Heart right ventricle (tissue), 16 donors: Measurements from ENCODE around the gene RAMP1. TPM values are rescaled to one million over a fixed set of nuclear protein-coding genes. Genes with fewer than 3 reads are reported as not detected.

ENCODE experiments used
- ATAC-seq, 8 donors: fragments of 200-7000 bp; cut with Tn5 transposase; one replicate each; pipeline ENCODE4 v1.9.1; 2020; ENCODE audit warnings: mild to moderate bottlenecking in 8 of 8, moderate library complexity in 8 of 8, moderate number of reproducible peaks in 1 of 8
- DNase-seq, 2 donors: peaks; one replicate each; pipeline ENCODE4 v3.0.0-alpha.2; 2020
- H3K27ac ChIP-seq, 10 donors: fragments of 200-600 bp; sonication (generic) in 2 of 10; one replicate each; pipeline versions ENCODE4 v1.5.0 to v1.8.0; 2020 to 2022; ENCODE audit warnings: mild to moderate bottlenecking in 3 of 10
- H3K27me3 ChIP-seq, 7 donors: fragments of 200-600 bp; one replicate each; pipeline ENCODE4 v1.8.0; 2021 to 2022; ENCODE audit warnings: mild to moderate bottlenecking in 2 of 7
- H3K36me3 ChIP-seq, 9 donors: fragments of 200-600 bp; sonication (generic) in 1 of 9; one replicate each; pipeline versions ENCODE4 v1.5.0 to v1.8.0; 2020 to 2022; ENCODE audit warnings: mild to moderate bottlenecking in 2 of 9
- H3K4me1 ChIP-seq, 9 donors: fragments of 200-600 bp; sonication (generic) in 1 of 9; one replicate each; pipeline versions ENCODE4 v1.5.0 to v1.8.0; 2020 to 2022; ENCODE audit warnings: mild to moderate bottlenecking in 4 of 9
- H3K4me3 ChIP-seq, 10 donors: fragments of 200-600 bp; sonication (generic) in 2 of 10; one replicate each; pipeline versions ENCODE4 v1.5.0 to v1.8.0; 2020 to 2022; ENCODE audit warnings: mild to moderate bottlenecking in 7 of 10, moderate library complexity in 2 of 10
- H3K9me3 ChIP-seq, 11 donors: fragments of 200-600 bp in 10 of 11; sonication (generic) in 2 of 11; one replicate each; pipeline versions ENCODE4 v1.5.0 to v1.8.0; 2013 to 2022; ENCODE audit warnings: mild to moderate bottlenecking in 2 of 11, control low read depth in 1 of 11, moderate library complexity in 1 of 11
- WGBS, 2 donors: extraction: QIAGEN DNeasy Blood & Tissue Kit; methylation state at CpG; one replicate each; pipeline ENCODE4 v1.1.7; 2013; ENCODE audit warnings: inconsistent platforms in 1 of 2; 5-methylcytosine and 5-hydroxymethylcytosine counted together
- intact Hi-C, 10 donors: fragments of 100-400 bp; cut with DNase I; formaldehyde crosslinking; loops; one replicate each; pipeline versions ENCODE4 v1.11.1 to v1.14.2; 2022
- polyA plus RNA-seq, 2 donors: library from polyadenylated mRNA; stranded (reverse); fragments of 200-250 nt; gene quantifications; one replicate each; pipeline ENCODE4 v1.2.3, GENCODE V29; 2013
- total RNA-seq, 10 donors: library from RNA; stranded (reverse); fragmentation: NEBNext Ultra II Directional in 3 of 10; extraction: Animal tissue kit (Norgen Biotek cat#: 25700) in 3 of 10; gene quantifications; one replicate each; pipeline versions ENCODE4 v1.2.1 to v1.2.4, GENCODE V29; 2021 to 2023
- TF ChIP-seq, protein P1 (sequence below), 9 donors: fragments of 200-600 bp; sonication (generic) in 2 of 9; IDR thresholded peaks; one replicate each; pipeline versions ENCODE4 v1.5.0 to v1.8.0; 2021 to 2022; ENCODE audit warnings: antibody characterized with exemption in 9 of 9, mild to moderate bottlenecking in 5 of 9, moderate library complexity in 1 of 9
- donor health status: Arrhythmogenic right ventricular cardiomyopathy.
- donor health status: ischemic (EF 13 %, LVEDD 7.1; RV severe dilation, severe dysfunction).
- donor health status: healthy with polysubstance abuse.
- donor health status: DM: no; HTN: yes; CAD: no.
- donor health status: DM: no; HTN: no; CAD: no.
- donor health status: ischemic (EF 25% LVEDD 6.9; RV normal size, moderate dysfunction).
- donor health status: ischemic (EF 25% LVEDD 5.7; RV mildly dilated, moderate dysfunction).
- donor health status: healthy.
- donor health status: DM: yes; HTN: yes; CAD: no.
- donor health status: Ischemic cardiomyopathy.
- donor health status: ischemic (EF 35%, LVEDD 5.7; RV mildly dilated, moderate dysfunction).
- donor health status: nonischemic (EF 11% LVEDD 7.7; RV severe dilation, severe dysfunction).
- donor health status: DM: yes; HTN: yes; CAD: no.
- donor health status: PGD.
- donor health status: ischemic (EF 29% LVEDD 5.4; RV normal size, mild dysfunction).
- donor health status: nonischemic (EF 23%, LVEDD 6.1; RV moderate dilation, normal function).

Gene RAMP1
- total and polyA plus RNA-seq, 12 donors: 52.7 to 1,549 (median 178) TPM

DNA sequence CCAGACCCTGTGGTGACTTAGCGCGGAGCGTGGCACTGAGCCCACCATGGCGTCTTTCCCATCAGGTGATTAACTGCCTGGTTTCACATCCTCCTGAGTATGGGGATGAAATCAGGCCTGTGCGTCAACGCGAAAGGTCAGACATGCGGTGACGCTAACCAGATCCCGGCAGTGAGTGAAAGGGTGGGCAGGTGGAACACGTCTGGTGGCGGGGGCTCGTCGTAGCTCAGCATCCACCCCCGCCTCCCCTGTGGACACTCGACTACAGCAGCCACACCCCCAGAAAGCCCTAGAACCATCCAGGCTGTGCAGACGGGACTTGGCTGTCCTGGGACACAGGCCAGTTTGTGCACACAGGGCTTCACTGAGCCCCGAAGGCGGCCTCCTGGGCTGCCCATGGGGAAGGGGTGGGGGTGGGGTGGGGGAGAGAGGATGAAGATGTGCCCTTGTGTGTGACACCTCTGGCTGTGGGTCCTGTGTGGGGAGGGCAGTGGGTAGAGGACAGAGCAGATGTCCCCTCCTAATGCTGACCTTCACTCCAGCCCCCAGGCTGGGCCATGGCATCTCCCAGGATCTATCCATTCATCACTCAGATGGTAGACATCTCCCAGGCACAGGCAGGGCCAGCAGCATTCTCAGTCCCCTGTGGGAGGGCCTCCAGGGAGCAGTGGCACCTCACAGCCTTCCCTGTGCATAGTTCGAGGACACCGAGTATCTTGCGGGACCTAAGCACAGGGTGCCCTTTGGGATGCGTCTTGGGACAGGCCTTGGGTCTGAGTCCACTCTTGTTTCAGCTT is 27.5 kb downstream of the RAMP1 start:
- no peaks in the 10 kb centered on the region for H3K9me3 ChIP-seq
- ATAC-seq (peak; percentile 71 to 92 (median 87)), DNase-seq (peak; percentile 78 to 85)
- H3K27me3 ChIP-seq: no peaks in the 10 kb centered on the region
- no peak overlapping the region for H3K4me3 ChIP-seq
- H3K4me1 ChIP-seq: peaks cover 10 to 49% (median 33%) of the 10 kb centered on the region in 9 donors
- TF ChIP-seq, protein P1, sequence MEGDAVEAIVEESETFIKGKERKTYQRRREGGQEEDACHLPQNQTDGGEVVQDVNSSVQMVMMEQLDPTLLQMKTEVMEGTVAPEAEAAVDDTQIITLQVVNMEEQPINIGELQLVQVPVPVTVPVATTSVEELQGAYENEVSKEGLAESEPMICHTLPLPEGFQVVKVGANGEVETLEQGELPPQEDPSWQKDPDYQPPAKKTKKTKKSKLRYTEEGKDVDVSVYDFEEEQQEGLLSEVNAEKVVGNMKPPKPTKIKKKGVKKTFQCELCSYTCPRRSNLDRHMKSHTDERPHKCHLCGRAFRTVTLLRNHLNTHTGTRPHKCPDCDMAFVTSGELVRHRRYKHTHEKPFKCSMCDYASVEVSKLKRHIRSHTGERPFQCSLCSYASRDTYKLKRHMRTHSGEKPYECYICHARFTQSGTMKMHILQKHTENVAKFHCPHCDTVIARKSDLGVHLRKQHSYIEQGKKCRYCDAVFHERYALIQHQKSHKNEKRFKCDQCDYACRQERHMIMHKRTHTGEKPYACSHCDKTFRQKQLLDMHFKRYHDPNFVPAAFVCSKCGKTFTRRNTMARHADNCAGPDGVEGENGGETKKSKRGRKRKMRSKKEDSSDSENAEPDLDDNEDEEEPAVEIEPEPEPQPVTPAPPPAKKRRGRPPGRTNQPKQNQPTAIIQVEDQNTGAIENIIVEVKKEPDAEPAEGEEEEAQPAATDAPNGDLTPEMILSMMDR (IDR thresholded peaks at IDR 0.05): no peak
- WGBS, 2 donors: 35 to 41% methylated on average over 23 of the region's 23 CpGs
- intact Hi-C loops: loop anchor here in 1 of 10 donors (2.0 kb wide), 1 partner anchor 26 kb away; no protein-coding TSS in a partner anchor
- H3K36me3 ChIP-seq: no peaks in the 10 kb centered on the region
- H3K27ac ChIP-seq: peak overlapping the region; percentile 80 to 97 (median 90)

DNA sequence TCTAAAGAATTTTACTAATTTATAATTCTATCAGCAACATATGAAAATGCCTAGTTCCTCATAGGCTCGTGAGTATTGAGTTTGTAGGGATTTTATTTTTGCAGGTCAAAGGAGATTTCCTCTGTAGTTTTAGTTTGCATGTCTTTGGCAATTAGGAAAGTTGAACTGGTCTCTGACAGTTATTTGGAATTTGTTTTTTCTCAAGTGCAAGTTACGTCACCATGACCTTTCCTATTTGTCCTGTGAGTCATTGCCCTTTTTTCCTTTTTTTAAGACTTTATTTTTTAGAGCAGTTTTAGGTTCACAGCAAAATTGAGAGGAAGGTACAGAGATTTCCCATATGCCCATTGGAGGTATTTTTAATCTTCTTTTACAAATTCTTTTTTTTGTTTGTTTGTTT is 29.0 kb downstream of the RAMP1 start:
- 49 to 50% methylated on average over 2 of the region's 2 CpGs for WGBS, 2 donors
- H3K27me3 ChIP-seq: no peaks in the 10 kb centered on the region
- peak overlapping the region in 9 of 10 donors; percentile 18 to 97 (median 88) for H3K27ac ChIP-seq
- no peak for DNase-seq
- no peak for ATAC-seq
- H3K4me3 ChIP-seq: no peak overlapping the region
- H3K4me1 ChIP-seq: peaks cover 9 to 53% (median 36%) of the 10 kb centered on the region in 9 donors
- TF ChIP-seq, protein P1 (IDR thresholded peaks at IDR 0.05): no peak
- H3K9me3 ChIP-seq: no peaks in the 10 kb centered on the region
- H3K36me3 ChIP-seq: no peaks in the 10 kb centered on the region
- intact Hi-C loops: no loop called here

- ATAC-seq (no peak), DNase-seq (no peak)
- Histone ChIP-seq H3K4me3 (no peak overlapping the region), H3K36me3 (no peaks in the 10 kb centered on the region), H3K9me3 (no peaks in the 10 kb centered on the region), H3K27me3 (no peaks in the 10 kb centered on the region), H3K4me1 (peaks cover 9 to 57% (median 40%) of the 10 kb centered on the region in 9 donors), H3K27ac (peak overlapping the region in 7 of 10 donors; percentile 79 to 97 (median 89))
- 86 to 87% methylated on average over 8 of the region's 8 CpGs for WGBS, 2 donors
- TF ChIP-seq, protein P1 (IDR thresholded peaks at IDR 0.05): no peak
- intact Hi-C loops: no loop called here
Measured at GRCh38 chr2:237889016-237889415, 29.6 kb downstream of the RAMP1 start.

DNA sequence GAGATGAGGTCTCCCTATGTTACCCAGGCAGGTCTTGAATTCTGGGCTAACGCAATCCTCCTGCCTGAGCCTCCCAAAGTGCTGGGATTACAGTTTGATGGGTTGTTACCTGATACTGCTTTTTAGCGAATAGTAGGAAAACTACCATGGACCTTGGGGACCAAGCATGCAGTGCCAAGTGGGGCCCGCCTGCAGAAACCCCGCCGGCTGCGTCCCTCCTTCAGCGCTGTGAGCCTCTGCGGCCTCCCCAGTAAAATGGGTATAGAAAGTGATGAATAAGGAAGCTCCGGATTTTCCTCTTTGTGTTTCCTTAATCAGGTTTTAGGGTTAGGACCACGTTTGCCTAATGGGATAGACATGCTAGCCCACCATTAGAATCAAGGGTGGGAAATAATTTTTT is 30.4 kb downstream of the RAMP1 start:
- peak overlapping the region in 1 of 10 donors; percentile 82 for H3K27ac ChIP-seq
- no peaks in the 10 kb centered on the region for H3K36me3 ChIP-seq
- no peaks in the 10 kb centered on the region for H3K9me3 ChIP-seq
- 95 to 98% methylated on average over 10 of the region's 10 CpGs for WGBS, 2 donors
- TF ChIP-seq, protein P1 (IDR thresholded peaks at IDR 0.05): no peak
- intact Hi-C loops: no loop called here
- ATAC-seq (no peak), DNase-seq (no peak)
- no peaks in the 10 kb centered on the region for H3K27me3 ChIP-seq
- peaks cover 9 to 62% (median 41%) of the 10 kb centered on the region in 9 donors for H3K4me1 ChIP-seq
- no peak overlapping the region for H3K4me3 ChIP-seq
